T-cell (primary cell): ENCODE data around the gene XKR8. TPM values are rescaled to one million over a fixed set of nuclear protein-coding genes. Genes with fewer than 3 reads are reported as not detected.
"Not testable (repeated sequence)": the region's sequence is repeated elsewhere in the genome, so short reads cannot be mapped to it uniquely, and the experiment has no call there.

ENCODE experiments used
- ATAC-seq, 4 experiments: fragments of 200-7000 bp in 3 of 4; fragments of 150-1000 bp in 1 of 4; cut with Tn5 transposase; replicated peaks in 1 of 4; 1 replicate in 3 of 4; 2 replicates in 1 of 4; pipeline ENCODE4 v1.10.0; 2021; ENCODE audit warnings: moderate library complexity in 3 of 4, mild to moderate bottlenecking in 2 of 4, moderate number of reproducible peaks in 1 of 4
- CTCF ChIA-PET, 2 donors: fragments of 300-600 bp; sonication (Branson Sonifier 250); formaldehyde crosslinking; loops; one replicate each; lab custom pipeline; 2022; ENCODE audit warnings: antibody characterized with exemption in 2 of 2; lab: Charles Lee
- POLR2A ChIA-PET, 2 donors: fragments of 300-600 bp; sonication (Branson Sonifier 250); formaldehyde crosslinking; loops; one replicate each; lab custom pipeline; 2022; ENCODE audit warnings: antibody characterized with exemption in 2 of 2; lab: Charles Lee
- DNase-seq, 35 experiments: peaks; one replicate each; pipeline versions ENCODE4 v3.0.0 to v3.0.0-alpha.2; 2013 to 2023
- H3K27ac ChIP-seq: one replicate; pipeline ENCODE4 v1.5.1; 2013; ENCODE audit warnings: low read length
- H3K27me3 ChIP-seq, 2 experiments: replicated peaks in 1 of 2; 1 replicate in 1 of 2; 2 replicates in 1 of 2; pipeline versions ENCODE4 v1.6.1 to v1.7.0; 2013; ENCODE audit warnings: low read length in 1 of 2, mixed read lengths in 1 of 2; ENCODE audit not compliant: control insufficient read depth in 2 of 2, insufficient read depth in 2 of 2; ENCODE audit errors: extremely low read depth in 1 of 2
- H3K36me3 ChIP-seq, 2 donors: 1 replicate in 1 of 2; 2 replicates in 1 of 2; pipeline versions ENCODE4 v1.6.1 to v1.7.0; 2013; ENCODE audit warnings: low read length in 1 of 2; ENCODE audit not compliant: control insufficient read depth in 2 of 2, insufficient read depth in 1 of 2; ENCODE audit errors: extremely low read depth in 1 of 2
- H3K4me1 ChIP-seq, 2 experiments: 1 replicate in 1 of 2; 2 replicates in 1 of 2; pipeline versions ENCODE4 v1.6.1 to v1.7.0; 2013; ENCODE audit warnings: low read length in 2 of 2, mixed read lengths in 1 of 2; ENCODE audit not compliant: insufficient read depth in 2 of 2, control insufficient read depth in 1 of 2; ENCODE audit errors: extremely low read depth in 1 of 2
- H3K4me3 ChIP-seq, 2 donors: 1 replicate in 1 of 2; 2 replicates in 1 of 2; pipeline versions ENCODE4 v1.5.1 to v1.7.0; 2013; ENCODE audit warnings: mild to moderate bottlenecking in 2 of 2, low read length in 1 of 2, moderate library complexity in 1 of 2; ENCODE audit not compliant: control insufficient read depth in 1 of 2; ENCODE audit errors: extremely low read depth in 1 of 2
- H3K9me3 ChIP-seq: 2 replicates; pipeline ENCODE4 v1.7.0; 2013
- H3K27ac Mint-ChIP-seq, 2 donors: one replicate each; pipeline ENCODE4 v1.8.0; 2020 to 2021; ENCODE audit warnings: mild to moderate bottlenecking in 2 of 2, mixed read lengths in 2 of 2
- H3K27me3 Mint-ChIP-seq, 2 donors: one replicate each; pipeline ENCODE4 v1.8.0; 2021 to 2022; ENCODE audit warnings: mixed read lengths in 2 of 2
- H3K36me3 Mint-ChIP-seq: one replicate; pipeline ENCODE4 v1.8.0; 2021; ENCODE audit warnings: mixed read lengths
- H3K4me1 Mint-ChIP-seq, 3 donors: one replicate each; pipeline ENCODE4 v1.8.0; 2020 to 2022; ENCODE audit warnings: mixed read lengths in 3 of 3, mild to moderate bottlenecking in 1 of 3
- H3K4me3 Mint-ChIP-seq, 3 donors: one replicate each; pipeline ENCODE4 v1.8.0; 2020 to 2022; ENCODE audit warnings: mild to moderate bottlenecking in 3 of 3, mixed read lengths in 3 of 3, moderate library complexity in 3 of 3
- H3K9me3 Mint-ChIP-seq, 3 donors: one replicate each; pipeline ENCODE4 v1.8.0; 2020 to 2022; ENCODE audit warnings: mixed read lengths in 3 of 3
- WGBS: methylation state at CpG from one replicate; pipeline ENCODE4 v1.1.5; 2013; ENCODE audit warnings: missing lambda C conversion rate; ENCODE audit not compliant: insufficient coverage; 5-methylcytosine and 5-hydroxymethylcytosine counted together
- total RNA-seq, 35 experiments: library from RNA in 6 of 35; stranded (reverse) in 6 of 35; fragments of 120-200 nt in 1 of 35; gene quantifications; one replicate each; pipeline versions ENCODE4 v1.2.1 to v1.2.4 and lab custom pipeline; 2013 to 2026

The XKR8 gene
- total RNA-seq, 5 donors from 2014 or later (not counting 1 experiment from before 2014, with no cell fraction given), result 7.7 to 18.3 (median 14.4) TPM

- peaks cover 46% of the 10 kb centered on the region for H3K36me3 Mint-ChIP-seq
Measured at GRCh38 chr1:27999055-27999454, 39.3 kb downstream of the XKR8 start.

GRCh38 chr1:28002600-28002999, 42.8 kb downstream of the XKR8 start:
- no peak overlapping the region for H3K4me3 Mint-ChIP-seq
- no peaks in the 10 kb centered on the region for H3K27me3 Mint-ChIP-seq
- no peak overlapping the region for H3K4me3 ChIP-seq
- no peaks in the 10 kb centered on the region for H3K9me3 ChIP-seq
- ChIA-PET CTCF (no interaction called here), POLR2A (interaction anchor here in 1 of 2 donors (0.6 kb wide), 1 partner anchor 210 kb away, joined by 3 read pairs; no protein-coding TSS in a partner anchor)
- no peak overlapping the region for H3K27ac ChIP-seq
- no peaks in the 10 kb centered on the region for H3K27me3 ChIP-seq
- H3K27ac Mint-ChIP-seq, result no peak overlapping the region
- H3K36me3 Mint-ChIP-seq, result peaks cover 45% of the 10 kb centered on the region
- peaks cover 0 to 3% (median 0%) of the 10 kb centered on the region in 3 donors for H3K4me1 Mint-ChIP-seq
- DNase-seq, result no peak
- WGBS, result 100% methylated on average over 6 of the region's 10 CpGs
- peaks cover 4 to 52% of the 10 kb centered on the region in 2 donors for H3K36me3 ChIP-seq
- no peak for ATAC-seq
- H3K9me3 Mint-ChIP-seq, result no peaks in the 10 kb centered on the region
- H3K4me1 ChIP-seq, result no peaks in the 10 kb centered on the region

More at GRCh38 chr1:27999055-27999454, 39.3 kb downstream of the XKR8 start:
- Mint-ChIP-seq H3K4me3 (no peak overlapping the region), H3K4me1 (peaks cover 4 to 9% (median 8%) of the 10 kb centered on the region in 3 donors), H3K9me3 (no peaks in the 10 kb centered on the region), H3K27me3 (no peaks in the 10 kb centered on the region), H3K27ac (no peak overlapping the region)
- ChIA-PET CTCF (no interaction called here), POLR2A (no interaction called here)
- H3K4me3 ChIP-seq, result no peak overlapping the region
- ATAC-seq (no peak), DNase-seq (no peak)
- H3K27ac ChIP-seq, result no peak overlapping the region
- H3K4me1 ChIP-seq, result peaks cover 0 to 3% of the 10 kb centered on the region in 2 experiments
- WGBS, result no CpG with 5 or more reads among the region's 1 CpG
- peaks cover 9 to 49% of the 10 kb centered on the region in 2 donors for H3K36me3 ChIP-seq
- no peaks in the 10 kb centered on the region for H3K27me3 ChIP-seq
- H3K9me3 ChIP-seq, result no peaks in the 10 kb centered on the region

- ATAC-seq, H3K4me1 ChIP-seq, H3K9me3 Mint-ChIP-seq, H3K27ac ChIP-seq, H3K9me3 ChIP-seq, H3K4me3 ChIP-seq, H3K4me1 Mint-ChIP-seq, CTCF ChIA-PET, H3K27ac Mint-ChIP-seq, H3K27me3 ChIP-seq, H3K4me3 Mint-ChIP-seq, DNase-seq, H3K27me3 Mint-ChIP-seq: not testable (repeated sequence)
- peaks cover 4 to 47% of the 10 kb centered on the region in 2 donors for H3K36me3 ChIP-seq
- POLR2A ChIA-PET, result interaction anchor here in 1 of 2 donors (0.6 kb wide), 1 partner anchor 122 kb away, joined by 3 read pairs; no protein-coding TSS in a partner anchor
- no CpG with 5 or more reads among the region's 8 CpGs for WGBS
- H3K36me3 Mint-ChIP-seq, result peaks cover 40% of the 10 kb centered on the region
Measured at GRCh38 chr1:28003117-28003516, 43.3 kb downstream of the XKR8 start.

- Mint-ChIP-seq H3K27ac (no peak overlapping the region), H3K27me3 (no peaks in the 10 kb centered on the region), H3K4me1 (no peaks in the 10 kb centered on the region), H3K9me3 (no peaks in the 10 kb centered on the region), H3K4me3 (no peak overlapping the region), H3K36me3 (peaks cover 39% of the 10 kb centered on the region)
- Histone ChIP-seq H3K27ac (no peak overlapping the region), H3K36me3 (peaks cover 7 to 40% of the 10 kb centered on the region in 2 donors), H3K4me3 (no peak overlapping the region), H3K4me1 (no peaks in the 10 kb centered on the region), H3K9me3 (no peaks in the 10 kb centered on the region), H3K27me3 (no peaks in the 10 kb centered on the region)
- ATAC-seq, result no peak
- no CpG with 5 or more reads among the region's 1 CpG for WGBS
- no peak for DNase-seq
- ChIA-PET CTCF (no interaction called here), POLR2A (no interaction called here)
Measured at GRCh38 chr1:28010969-28011368, 51.2 kb downstream of the XKR8 start.

Other genes starting within 250 kb of the XKR8 start
- gene FAM76A, start 234.0 kb upstream of the XKR8 start, total RNA-seq, result 10 to 100 TPM; 18.1 to 23.4 (median 21.2) TPM
- 10 to 100 TPM; 21.2 to 31.4 (median 27.4) TPM for gene STX12, start 186.8 kb upstream of the XKR8 start, total RNA-seq
- 10 to 100 TPM; 20.5 to 48.1 (median 40.5) TPM for gene PPP1R8, start 129.2 kb upstream of the XKR8 start, total RNA-seq
- gene THEMIS2, start 87.4 kb upstream of the XKR8 start, total RNA-seq, result 100 to 1,000 TPM in 2 of 5 donors, 10 to 100 TPM in 3; 39.0 to 124 (median 94.8) TPM
- 10 to 100 TPM; 36.1 to 68.9 (median 53.5) TPM for gene RPA2, start 45.4 kb upstream of the XKR8 start, total RNA-seq
- gene SMPDL3B, start 25.0 kb upstream of the XKR8 start, total RNA-seq, result under 1 TPM in 4 of 5 donors, not detected in 1; 0.22 to 0.44 (median 0.33) TPM
- gene EYA3, start 128.6 kb downstream of the XKR8 start, total RNA-seq, result 10 to 100 TPM; 15.0 to 20.2 (median 16.7) TPM
- 1 to 10 TPM in 2 of 5 donors, under 1 TPM in 3; 0.37 to 3.8 (median 0.95) TPM for gene PTAFR, start 216.7 kb downstream of the XKR8 start, total RNA-seq